Small intestine (tissue), 7 donors: ENCODE measurements around the gene GRK5. TPM values are rescaled to one million over a fixed set of nuclear protein-coding genes. Genes with fewer than 3 reads are reported as not detected.
A peak's percentile ranks its signal among the peaks of the same experiment; 100 is the strongest.
"Not testable (repeated sequence)": the region's sequence is repeated elsewhere in the genome, so short reads cannot be mapped to it uniquely, and the experiment has no call there.

Source experiments
- DNase-seq, 2 donors: peaks; one replicate each; pipeline versions ENCODE4 v3.0.0 to v3.0.0-alpha.2; 2013
- FAIRE-seq: peaks from 2 replicates; lab custom pipeline; 2012; peaks lifted over from hg19 to GRCh38; lab: Jason Lieb, UNC
- H3K27ac ChIP-seq, 3 donors: one replicate each; pipeline ENCODE4 v1.5.1; 2013; ENCODE audit warnings: low read length in 2 of 3, mild to moderate bottlenecking in 2 of 3, control low read depth in 1 of 3, inconsistent platforms in 1 of 3, low read depth in 1 of 3, moderate library complexity in 1 of 3
- H3K27me3 ChIP-seq, 3 donors: one replicate each; pipeline ENCODE4 v1.6.1; 2013; ENCODE audit warnings: low read length in 3 of 3, inconsistent platforms in 1 of 3; ENCODE audit not compliant: control insufficient read depth in 3 of 3, insufficient read depth in 3 of 3
- H3K36me3 ChIP-seq, 3 donors: one replicate each; pipeline ENCODE4 v1.6.1; 2013; ENCODE audit warnings: low read length in 3 of 3, inconsistent platforms in 1 of 3, low read depth in 1 of 3, mild to moderate bottlenecking in 1 of 3, moderate library complexity in 1 of 3; ENCODE audit not compliant: control insufficient read depth in 3 of 3, insufficient read depth in 2 of 3
- H3K4me1 ChIP-seq, 3 donors: one replicate each; pipeline ENCODE4 v1.6.1; 2013; ENCODE audit warnings: low read length in 2 of 3, inconsistent platforms in 1 of 3, low read depth in 1 of 3, mild to moderate bottlenecking in 1 of 3, moderate library complexity in 1 of 3; ENCODE audit not compliant: control insufficient read depth in 3 of 3, insufficient read depth in 2 of 3
- H3K4me3 ChIP-seq, 3 donors: one replicate each; pipeline ENCODE4 v1.5.1; 2013; ENCODE audit warnings: low read length in 3 of 3, control low read depth in 1 of 3, inconsistent platforms in 1 of 3, low read depth in 1 of 3, mild to moderate bottlenecking in 1 of 3, moderate library complexity in 1 of 3
- H3K9me3 ChIP-seq, 2 donors: one replicate each; pipeline ENCODE4 v1.6.1; 2013; ENCODE audit warnings: low read depth in 1 of 2, low read length in 1 of 2; ENCODE audit not compliant: control insufficient read depth in 2 of 2, insufficient read depth in 1 of 2
- WGBS, 3 donors: extraction: QIAGEN DNeasy Blood & Tissue Kit; methylation state at CpG; one replicate each; pipeline ENCODE4 v1.1.7; 2013; 5-methylcytosine and 5-hydroxymethylcytosine counted together
- polyA plus RNA-seq, 4 donors: library from polyadenylated mRNA; stranded (reverse) in 3 of 4; unstranded in 1 of 4; fragments of 200-250 nt in 3 of 4; fragments of 120-200 nt in 1 of 4; gene quantifications; one replicate each; pipeline versions ENCODE4 v1.2.1 to v1.2.3, GENCODE V29; 2013
- donor health status: healthy with polysubstance abuse.
- donor health status: control.
- donor health status: control.
- donor health status: Bipolar disorder and iron deficiency.
- donor health status: healthy.

The GRK5 gene
- polyA plus RNA-seq, 4 donors = 21.6 to 50.5 (median 26.0) TPM

DNA sequence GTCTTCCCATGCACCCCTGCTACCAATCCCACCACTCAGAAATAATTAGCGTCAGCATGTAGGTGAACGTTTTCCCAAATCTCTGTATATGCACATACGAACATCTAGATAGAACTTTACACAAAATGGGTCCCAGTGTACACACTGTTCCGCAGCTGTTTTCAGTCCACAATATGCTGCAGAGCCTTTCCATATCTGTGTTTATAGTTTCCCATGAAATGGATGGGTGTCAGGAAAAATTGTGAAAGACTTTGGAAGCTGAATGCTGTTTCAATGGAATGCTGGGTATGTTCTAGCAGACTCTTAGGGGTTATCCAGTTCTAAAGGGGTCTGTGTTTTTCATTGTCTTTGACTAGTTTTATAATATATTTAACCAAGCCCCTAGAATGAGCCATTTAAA is 13.8 kb downstream of the GRK5 start:
- DNase-seq (no peak), FAIRE-seq (no peak)
- peaks cover 6 to 43% (median 23%) of the 10 kb centered on the region in 3 donors for H3K4me1 ChIP-seq
- H3K27me3 ChIP-seq = no peaks in the 10 kb centered on the region
- no peaks in the 10 kb centered on the region for H3K9me3 ChIP-seq
- H3K27ac ChIP-seq = peak overlapping the region in 2 of 3 donors; percentile 22 to 27
- peaks cover 0 to 2% (median 0%) of the 10 kb centered on the region in 3 donors for H3K36me3 ChIP-seq
- H3K4me3 ChIP-seq = no peak overlapping the region
- WGBS, 3 donors = 65 to 97% (median 94%) methylated on average over 4 of the region's 4 CpGs

DNA sequence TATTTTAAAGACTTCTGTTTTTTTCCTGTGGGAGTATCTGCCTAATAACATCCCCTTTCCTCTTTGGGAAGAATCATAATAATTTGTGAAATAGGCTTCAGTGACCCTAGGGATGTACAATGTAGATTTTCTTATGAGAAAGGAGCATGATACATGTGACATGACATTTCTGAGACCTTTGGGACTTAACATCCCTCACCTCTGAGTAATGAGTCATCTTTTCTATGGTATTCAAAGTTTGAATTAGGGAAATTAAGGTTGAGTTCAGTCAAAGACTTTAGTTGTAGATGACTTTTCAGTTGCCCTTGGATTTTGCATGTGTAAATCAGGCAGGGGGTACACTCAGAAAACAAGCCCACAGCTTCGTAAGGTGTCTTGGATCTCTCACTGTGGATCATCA is 14.3 kb downstream of the GRK5 start:
- Histone ChIP-seq H3K36me3 (peaks cover 0 to 2% (median 0%) of the 10 kb centered on the region in 3 donors), H3K27ac (peak overlapping the region; percentile 50 to 78 (median 77)), H3K4me1 (peaks cover 6 to 43% (median 23%) of the 10 kb centered on the region in 3 donors), H3K4me3 (no peak overlapping the region), H3K27me3 (no peaks in the 10 kb centered on the region), H3K9me3 (no peaks in the 10 kb centered on the region)
- DNase-seq (peak in 1 of 2 donors; percentile 24), FAIRE-seq (no peak)
- WGBS, 3 donors = 90 to 97% (median 96%) methylated on average over 1 of the region's 1 CpG

DNA sequence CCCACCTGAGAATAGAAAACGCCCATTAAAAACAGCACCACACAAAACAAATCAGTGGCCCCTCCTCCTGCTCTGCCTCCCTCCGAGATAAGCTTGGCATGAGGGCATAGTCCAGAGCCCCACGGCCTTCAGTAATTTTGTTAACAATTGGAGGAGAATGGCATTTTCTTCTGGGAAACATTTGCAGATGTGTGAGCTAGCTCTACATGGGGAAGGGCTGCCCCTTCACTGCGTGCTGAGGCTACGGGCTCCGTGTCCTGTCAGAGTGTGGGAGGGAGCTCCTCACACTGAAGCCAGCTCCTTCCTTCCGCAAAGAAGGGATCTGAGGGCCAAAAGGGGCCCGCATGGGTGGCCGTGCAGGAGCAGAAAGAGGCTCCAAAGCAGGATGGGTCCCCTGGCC is 15.2 kb downstream of the GRK5 start:
- no peak for FAIRE-seq
- no peaks in the 10 kb centered on the region for H3K27me3 ChIP-seq
- DNase-seq = peak; percentile 66 to 76
- H3K27ac ChIP-seq = peak overlapping the region; percentile 50 to 78 (median 77)
- WGBS, 3 donors = 17 to 33% (median 28%) methylated on average over 9 of the region's 9 CpGs
- H3K9me3 ChIP-seq = no peaks in the 10 kb centered on the region
- H3K4me3 ChIP-seq = no peak overlapping the region
- H3K4me1 ChIP-seq = peaks cover 6 to 43% (median 23%) of the 10 kb centered on the region in 3 donors
- no peaks in the 10 kb centered on the region for H3K36me3 ChIP-seq

DNA sequence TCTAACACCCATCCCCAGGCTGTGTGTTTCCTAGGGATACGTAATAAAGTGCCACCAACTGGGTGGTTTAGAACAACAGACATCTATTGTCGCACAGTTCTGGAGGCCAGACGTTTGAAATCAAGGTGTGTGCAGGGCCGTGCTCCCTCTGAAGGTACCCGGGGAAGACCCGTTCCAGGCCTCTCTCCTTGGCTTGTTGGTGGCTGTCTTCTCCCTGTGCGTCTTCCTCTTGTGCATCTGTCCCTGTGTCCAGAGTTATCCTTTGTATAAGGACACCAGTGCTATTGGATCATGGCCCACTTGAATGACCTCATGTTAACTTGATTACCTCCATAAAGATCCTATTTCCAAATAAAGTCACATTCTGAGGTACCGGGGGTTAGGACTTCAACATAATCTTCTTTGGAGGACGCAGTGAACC is 15.6 kb downstream of the GRK5 start:
- H3K4me3 ChIP-seq = no peak overlapping the region
- FAIRE-seq (no peak), DNase-seq (peak in 1 of 2 donors; percentile 35)
- peak overlapping the region; percentile 36 to 78 (median 77) for H3K27ac ChIP-seq
- H3K9me3 ChIP-seq = no peaks in the 10 kb centered on the region
- H3K4me1 ChIP-seq = peaks cover 6 to 38% (median 23%) of the 10 kb centered on the region in 3 donors
- no peaks in the 10 kb centered on the region for H3K27me3 ChIP-seq
- 10 to 51% (median 43%) methylated on average over 7 to 9 of the region's 9 CpGs for WGBS, 3 donors
- H3K36me3 ChIP-seq = no peaks in the 10 kb centered on the region

DNA sequence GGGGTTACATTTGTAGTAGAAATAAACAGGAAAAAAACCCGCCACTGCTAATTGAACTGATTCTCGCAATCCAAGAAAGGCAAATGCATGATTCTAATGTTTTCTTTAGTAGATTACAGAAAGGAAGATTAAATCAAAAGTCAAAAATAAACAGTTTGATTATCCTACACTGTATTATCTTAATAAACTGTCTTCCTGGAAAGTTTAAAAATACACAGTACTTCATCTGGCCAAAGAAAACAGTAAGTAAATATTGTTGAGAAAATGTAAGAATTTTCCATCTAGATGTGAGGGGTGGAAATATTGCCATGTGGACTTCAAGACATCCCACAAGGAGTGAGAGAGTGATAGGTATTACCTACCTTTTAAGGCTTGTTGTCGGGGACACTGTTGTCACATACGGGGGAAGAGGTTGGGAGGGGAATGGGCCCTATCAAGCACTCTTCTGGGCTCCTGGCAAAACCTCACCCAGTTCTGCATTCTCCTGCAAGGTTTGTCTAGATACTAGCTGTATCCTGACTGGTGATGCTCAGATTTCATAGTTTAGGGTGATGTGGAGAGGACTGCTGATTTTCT is 17.8 kb downstream of the GRK5 start:
- WGBS, 3 donors = 63 to 83% (median 72%) methylated on average over 4 of the region's 4 CpGs

DNA sequence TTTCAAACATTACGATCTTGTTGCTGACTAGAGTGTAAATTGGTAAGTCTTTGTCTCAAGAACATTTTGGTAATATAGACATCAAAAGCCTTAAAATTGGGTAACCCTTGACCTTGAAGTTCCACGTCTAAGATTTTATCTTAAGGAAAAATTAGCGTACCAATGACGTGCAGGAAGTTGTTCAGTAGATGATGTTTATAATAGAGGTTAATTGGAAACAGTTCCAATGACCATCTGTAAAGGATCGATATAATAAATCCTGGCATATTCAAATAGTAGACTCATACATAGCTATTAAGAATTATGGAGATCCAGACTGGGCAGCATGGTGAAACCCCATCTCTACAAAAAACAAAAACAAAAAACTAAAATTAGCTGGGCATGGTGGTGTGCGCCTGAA is 20.5 kb downstream of the GRK5 start:
- no peak overlapping the region for H3K4me3 ChIP-seq
- WGBS, 3 donors = 80 to 83% (median 81%) methylated on average over 6 of the region's 6 CpGs
- H3K4me1 ChIP-seq = peaks cover 8 to 28% (median 12%) of the 10 kb centered on the region in 3 donors
- no peaks in the 10 kb centered on the region for H3K27me3 ChIP-seq
- no peak overlapping the region for H3K27ac ChIP-seq
- DNase-seq (no peak), FAIRE-seq (no peak)
- H3K36me3 ChIP-seq = peaks cover 0 to under 1% (median 0%) of the 10 kb centered on the region in 3 donors
- peaks cover 0 to 8% of the 10 kb centered on the region in 2 donors for H3K9me3 ChIP-seq

More for the DNA sequence above, 17.8 kb downstream of the GRK5 start:
- Histone ChIP-seq H3K4me3 (no peak overlapping the region), H3K27ac (peak overlapping the region in 1 of 3 donors; percentile 52), H3K9me3 (no peaks in the 10 kb centered on the region), H3K27me3 (no peaks in the 10 kb centered on the region), H3K36me3 (no peaks in the 10 kb centered on the region), H3K4me1 (peaks cover 16 to 46% (median 23%) of the 10 kb centered on the region in 3 donors)
- FAIRE-seq (no peak), DNase-seq (no peak)

DNA sequence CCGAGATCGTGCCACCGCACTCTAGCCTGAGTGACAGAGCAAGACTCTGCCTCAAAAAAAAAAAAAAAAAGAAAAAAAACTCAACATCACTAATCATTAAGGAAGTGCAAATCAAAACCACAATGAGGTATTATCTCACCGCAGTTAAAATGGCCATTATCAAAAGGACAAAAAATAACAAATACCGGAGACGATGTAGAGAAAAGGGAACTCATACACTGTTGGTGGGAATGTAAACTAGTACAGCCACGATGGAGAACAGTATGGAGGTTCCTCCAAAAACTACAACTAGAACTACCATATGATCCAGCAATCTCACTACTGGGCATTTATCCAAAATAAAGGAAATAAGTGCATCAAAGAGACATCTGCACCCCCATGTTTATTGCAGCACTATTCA is 24.3 kb downstream of the GRK5 start:
- 76 to 89% (median 82%) methylated on average over 7 of the region's 7 CpGs for WGBS, 3 donors
- H3K27ac ChIP-seq = no peak overlapping the region
- peaks cover 0 to 10% of the 10 kb centered on the region in 2 donors for H3K9me3 ChIP-seq
- no peak for FAIRE-seq
- no peak for DNase-seq
- H3K4me3 ChIP-seq = no peak overlapping the region
- peaks cover 10 to 41% (median 14%) of the 10 kb centered on the region in 3 donors for H3K4me1 ChIP-seq
- H3K27me3 ChIP-seq = no peaks in the 10 kb centered on the region
- peaks cover 0 to 7% (median 0%) of the 10 kb centered on the region in 3 donors for H3K36me3 ChIP-seq

DNA sequence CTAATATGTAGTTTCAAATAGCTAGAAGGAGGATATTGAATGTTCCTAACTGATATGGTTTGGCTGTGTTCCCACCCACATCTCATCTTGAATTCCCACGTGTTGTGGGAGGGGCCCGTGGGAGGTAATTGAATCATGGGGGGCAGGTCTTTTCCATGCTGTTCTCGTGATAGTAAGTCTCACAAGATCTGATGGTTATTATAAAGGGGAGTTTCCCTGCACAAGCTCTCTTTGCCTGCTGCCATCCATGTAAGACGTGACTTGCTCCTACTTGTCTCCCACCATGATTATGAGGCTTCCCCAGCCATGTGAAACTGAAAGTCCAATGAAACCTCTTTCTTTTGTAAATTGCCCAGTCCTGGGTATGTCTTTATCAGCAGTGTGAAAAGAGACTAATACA is 25.1 kb downstream of the GRK5 start:
- not testable (repeated sequence) for H3K27ac ChIP-seq, DNase-seq, FAIRE-seq, H3K27me3 ChIP-seq, H3K4me3 ChIP-seq, H3K36me3 ChIP-seq
- Histone ChIP-seq H3K4me1 (peaks cover 10 to 49% (median 19%) of the 10 kb centered on the region in 3 donors), H3K9me3 (peaks cover 0 to 10% of the 10 kb centered on the region in 2 donors)
- WGBS, 3 donors = 61 to 70% (median 66%) methylated on average over 4 of the region's 4 CpGs
